Left lung (tissue), 10 donors: ENCODE data around the gene BCAS3. TPM values are rescaled to one million over a fixed set of nuclear protein-coding genes. Genes with fewer than 3 reads are reported as not detected.

Experiments used
- ATAC-seq: fragments of 200-7000 bp; cut with Tn5 transposase; one replicate; pipeline ENCODE4 v1.9.1; 2020; ENCODE audit warnings: moderate library complexity
- DNase-seq, 4 donors: peaks; one replicate each; pipeline ENCODE4 v3.0.0-alpha.2; 2013 to 2020
- H3K27ac ChIP-seq, 2 donors: fragments of 200-600 bp; sonication (generic) in 1 of 2; one replicate each; pipeline versions ENCODE4 v1.5.0 to v1.8.0; 2020 to 2021
- H3K27me3 ChIP-seq, 2 donors: fragments of 200-600 bp; sonication (generic) in 1 of 2; one replicate each; pipeline versions ENCODE4 v1.5.0 to v1.8.0; 2020 to 2021
- H3K36me3 ChIP-seq, 2 donors: fragments of 200-600 bp; sonication (generic) in 1 of 2; one replicate each; pipeline versions ENCODE4 v1.5.0 to v1.8.0; 2020 to 2021
- H3K4me1 ChIP-seq, 2 donors: fragments of 200-600 bp; one replicate each; pipeline ENCODE4 v1.8.0; 2021
- H3K4me3 ChIP-seq, 2 donors: fragments of 200-600 bp; sonication (generic) in 1 of 2; one replicate each; pipeline versions ENCODE4 v1.5.0 to v1.8.0; 2020 to 2021; ENCODE audit warnings: mild to moderate bottlenecking in 1 of 2
- H3K9me3 ChIP-seq, 2 donors: fragments of 200-600 bp; sonication (generic) in 1 of 2; one replicate each; pipeline versions ENCODE4 v1.5.0 to v1.8.0; 2020 to 2021
- CTCF ChIP-seq, 2 donors: fragments of 200-600 bp; sonication (generic) in 1 of 2; IDR thresholded peaks; one replicate each; pipeline versions ENCODE4 v1.5.0 to v1.8.0; 2021; ENCODE audit warnings: antibody characterized with exemption in 2 of 2
- intact Hi-C, 2 donors: fragments of 100-400 bp; cut with DNase I; formaldehyde crosslinking; loops; one replicate each; pipeline versions ENCODE4 v1.11.2 to v1.14.2; 2022
- polyA plus RNA-seq, 6 donors: library from polyadenylated mRNA; unstranded; fragments of 120-200 nt; gene quantifications; one replicate each; pipeline ENCODE4 v1.2.1, GENCODE V29; 2013; ENCODE audit not compliant: insufficient read length in 6 of 6
- total RNA-seq, 2 donors: library from RNA; stranded (reverse); fragmentation: NEBNext Ultra II Directional; extraction: Animal tissue kit (Norgen Biotek cat#: 25700); gene quantifications; one replicate each; pipeline ENCODE4 v1.2.1, GENCODE V29; 2021
- donor health status: DM: no; HTN: yes; CAD: no.
- donor health status: DM: no; HTN: no; CAD: no.

Gene BCAS3
- total and polyA plus RNA-seq, 8 donors, result 21.2 to 29.6 (median 28.0) TPM

GRCh38 chr17:60717814-60718213 lies 40.2 kb downstream of the BCAS3 start:
- Histone ChIP-seq H3K4me1 (no peaks in the 10 kb centered on the region), H3K27ac (no peak overlapping the region), H3K36me3 (no peaks in the 10 kb centered on the region), H3K27me3 (no peaks in the 10 kb centered on the region), H3K4me3 (no peak overlapping the region), H3K9me3 (no peaks in the 10 kb centered on the region)
- DNase-seq, result no peak
- ATAC-seq, result no peak
- intact Hi-C loops, result no loop called here
- no peak for TF ChIP-seq CTCF (IDR thresholded peaks at IDR 0.05)

GRCh38 chr17:60720763-60721531 lies 43.3 kb downstream of the BCAS3 start:
- Histone ChIP-seq H3K4me1 (no peaks in the 10 kb centered on the region), H3K27me3 (no peaks in the 10 kb centered on the region), H3K4me3 (no peak overlapping the region), H3K27ac (no peak overlapping the region), H3K9me3 (no peaks in the 10 kb centered on the region), H3K36me3 (no peaks in the 10 kb centered on the region)
- ATAC-seq (peak; percentile 86), DNase-seq (peak in 2 of 4 donors; percentile 69 to 84)
- TF ChIP-seq CTCF (IDR thresholded peaks at IDR 0.05), result peak; percentile 67 to 80
- intact Hi-C loops, result loop anchor here in 1 of 2 donors (10.0 kb wide), 1 partner anchor 664 kb away; no protein-coding TSS in a partner anchor

- no peaks in the 10 kb centered on the region for H3K9me3 ChIP-seq
- intact Hi-C loops, result loop anchor here in 1 of 2 donors (10.0 kb wide), 1 partner anchor 660 kb away; no protein-coding TSS in a partner anchor
- H3K27ac ChIP-seq, result no peak overlapping the region
- no peaks in the 10 kb centered on the region for H3K36me3 ChIP-seq
- no peak overlapping the region for H3K4me3 ChIP-seq
- H3K27me3 ChIP-seq, result no peaks in the 10 kb centered on the region
- TF ChIP-seq CTCF (IDR thresholded peaks at IDR 0.05), result no peak
- peaks cover 0 to under 1% of the 10 kb centered on the region in 2 donors for H3K4me1 ChIP-seq
- DNase-seq (no peak), ATAC-seq (no peak)
These were observed 47.0 kb downstream of the BCAS3 start for GRCh38 chr17:60724647-60725046.

DNA sequence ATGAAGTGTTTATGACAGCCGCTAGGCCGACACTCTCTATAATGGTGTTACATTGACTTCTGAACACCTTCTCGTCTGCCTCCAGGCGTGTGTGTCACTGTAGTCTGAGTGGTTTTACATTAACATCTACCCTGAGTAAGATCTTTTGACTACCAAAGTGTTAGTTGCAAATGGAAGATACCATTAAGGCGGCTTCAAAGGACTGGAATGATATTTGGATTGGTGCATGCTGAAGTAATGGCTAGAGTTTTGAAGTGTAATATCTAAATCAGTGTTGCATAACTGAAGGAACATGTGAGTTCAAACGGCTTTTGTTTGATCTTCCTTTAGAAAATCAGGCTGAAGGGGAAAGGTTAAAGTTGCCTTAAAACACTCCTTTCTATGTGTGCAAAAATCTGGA lies 52.2 kb downstream of the BCAS3 start:
- Histone ChIP-seq H3K9me3 (no peaks in the 10 kb centered on the region), H3K27ac (peak overlapping the region in 1 of 2 donors; percentile 35), H3K27me3 (no peaks in the 10 kb centered on the region), H3K4me1 (peaks cover 7 to 9% of the 10 kb centered on the region in 2 donors), H3K4me3 (no peak overlapping the region), H3K36me3 (no peaks in the 10 kb centered on the region)
- DNase-seq (peak in 1 of 4 donors; percentile 29), ATAC-seq (peak; percentile 26)
- no peak for TF ChIP-seq CTCF (IDR thresholded peaks at IDR 0.05)
- intact Hi-C loops, result loop anchor here in 1 of 2 donors (10.0 kb wide), 1 partner anchor 655 kb away; no protein-coding TSS in a partner anchor

DNA sequence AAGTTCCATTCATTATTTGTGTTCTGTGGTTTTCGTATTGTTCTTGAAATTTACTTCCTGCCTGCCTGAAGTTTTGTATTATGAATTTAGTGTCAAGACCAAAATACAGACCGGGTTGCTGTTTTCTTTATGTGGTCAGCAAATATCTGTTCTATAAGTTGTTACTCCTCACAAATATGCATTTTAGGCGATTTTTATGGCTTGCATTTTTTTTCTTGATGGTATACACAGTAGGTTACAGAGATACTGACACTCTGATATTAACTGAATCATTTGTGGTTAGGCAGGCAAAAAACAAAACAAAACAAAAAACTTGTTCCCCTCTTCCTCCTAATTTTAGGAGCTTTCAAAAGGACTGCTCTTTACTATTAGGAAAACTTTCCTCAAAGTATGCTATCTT lies 52.6 kb downstream of the BCAS3 start:
- no peak for TF ChIP-seq CTCF (IDR thresholded peaks at IDR 0.05)
- Histone ChIP-seq H3K9me3 (no peaks in the 10 kb centered on the region), H3K4me3 (no peak overlapping the region), H3K4me1 (peaks cover 7 to 9% of the 10 kb centered on the region in 2 donors), H3K27ac (peak overlapping the region in 1 of 2 donors; percentile 35), H3K27me3 (no peaks in the 10 kb centered on the region), H3K36me3 (no peaks in the 10 kb centered on the region)
- no peak for ATAC-seq
- intact Hi-C loops, result no loop called here
- no peak for DNase-seq
